Calu3 (cell line): ENCODE data around the gene EYS. TPM values are rescaled to one million over a fixed set of nuclear protein-coding genes. Genes with fewer than 3 reads are reported as not detected.

Source experiments
- BruUV-seq: library from RNA; stranded (reverse); fragments of 400-500 nt; replicated peaks from 2 replicates; lab custom pipeline; 2021; lab: Mats Ljungman, UMichigan
- CTCF ChIA-PET: fragments of 300-600 bp; sonication (Branson Sonifier 250); formaldehyde crosslinking; loops from one replicate; lab custom pipeline; 2022; ENCODE audit warnings: antibody characterized with exemption; lab: Charles Lee
- DNase-seq: peaks from one replicate; pipeline ENCODE4 v3.0.0; 2022
- H3K27ac Mint-ChIP-seq: one replicate; pipeline ENCODE4 v1.8.0; 2022; ENCODE audit warnings: mixed read lengths; ENCODE audit not compliant: unreplicated experiment
- H3K27me3 Mint-ChIP-seq: one replicate; pipeline ENCODE4 v1.8.0; 2022; ENCODE audit warnings: mixed read lengths; ENCODE audit not compliant: unreplicated experiment
- H3K36me3 Mint-ChIP-seq: one replicate; pipeline ENCODE4 v1.8.0; 2022; ENCODE audit warnings: mild to moderate bottlenecking, moderate library complexity, mixed read lengths; ENCODE audit not compliant: insufficient read depth, unreplicated experiment
- H3K4me1 Mint-ChIP-seq: one replicate; pipeline ENCODE4 v1.8.0; 2022; ENCODE audit warnings: mild to moderate bottlenecking, low read depth, mixed read lengths; ENCODE audit not compliant: unreplicated experiment
- H3K4me3 Mint-ChIP-seq: one replicate; pipeline ENCODE4 v1.8.0; 2022; ENCODE audit warnings: mild to moderate bottlenecking, low read depth, moderate library complexity, mixed read lengths; ENCODE audit not compliant: unreplicated experiment
- H3K9me3 Mint-ChIP-seq: one replicate; pipeline ENCODE4 v1.8.0; 2022; ENCODE audit warnings: low read depth, mixed read lengths; ENCODE audit not compliant: unreplicated experiment
- intact Hi-C: fragments of 100-400 bp; cut with micrococcal nuclease; formaldehyde crosslinking; loops from one replicate; pipeline ENCODE4 v1.10.0; 2022; ENCODE audit not compliant: unreplicated experiment
- total RNA-seq: library from RNA; stranded (reverse); gene quantifications from 2 replicates; pipeline ENCODE4 v1.2.3, GENCODE V29; 2022
- TF ChIP-seq, protein P1 (sequence below): fragments of 200-600 bp; IDR thresholded peaks from one replicate; pipeline ENCODE4 v1.8.0; 2022; ENCODE audit warnings: antibody characterized with exemption; ENCODE audit not compliant: unreplicated experiment

Gene EYS
- total RNA-seq, 1 experiment from 2014 or later = not detected

- BruUV-seq = no TSS peak
These were observed 781.0 kb downstream of the EYS start for GRCh38 chr6:64926051-64926450.

GRCh38 chr6:64920257-64920656 lies 786.8 kb downstream of the EYS start:
- no peak overlapping the region for H3K4me3 Mint-ChIP-seq
- no peak overlapping the region for H3K27ac Mint-ChIP-seq
- intact Hi-C loops = no loop called here
- BruUV-seq = no TSS peak
- H3K36me3 Mint-ChIP-seq = no peaks in the 10 kb centered on the region
- no peaks in the 10 kb centered on the region for H3K27me3 Mint-ChIP-seq
- DNase-seq = no peak
- TF ChIP-seq, protein P1, sequence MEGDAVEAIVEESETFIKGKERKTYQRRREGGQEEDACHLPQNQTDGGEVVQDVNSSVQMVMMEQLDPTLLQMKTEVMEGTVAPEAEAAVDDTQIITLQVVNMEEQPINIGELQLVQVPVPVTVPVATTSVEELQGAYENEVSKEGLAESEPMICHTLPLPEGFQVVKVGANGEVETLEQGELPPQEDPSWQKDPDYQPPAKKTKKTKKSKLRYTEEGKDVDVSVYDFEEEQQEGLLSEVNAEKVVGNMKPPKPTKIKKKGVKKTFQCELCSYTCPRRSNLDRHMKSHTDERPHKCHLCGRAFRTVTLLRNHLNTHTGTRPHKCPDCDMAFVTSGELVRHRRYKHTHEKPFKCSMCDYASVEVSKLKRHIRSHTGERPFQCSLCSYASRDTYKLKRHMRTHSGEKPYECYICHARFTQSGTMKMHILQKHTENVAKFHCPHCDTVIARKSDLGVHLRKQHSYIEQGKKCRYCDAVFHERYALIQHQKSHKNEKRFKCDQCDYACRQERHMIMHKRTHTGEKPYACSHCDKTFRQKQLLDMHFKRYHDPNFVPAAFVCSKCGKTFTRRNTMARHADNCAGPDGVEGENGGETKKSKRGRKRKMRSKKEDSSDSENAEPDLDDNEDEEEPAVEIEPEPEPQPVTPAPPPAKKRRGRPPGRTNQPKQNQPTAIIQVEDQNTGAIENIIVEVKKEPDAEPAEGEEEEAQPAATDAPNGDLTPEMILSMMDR = no peak
- CTCF ChIA-PET = no interaction called here
- peaks cover 16% of the 10 kb centered on the region for H3K9me3 Mint-ChIP-seq
- H3K4me1 Mint-ChIP-seq = no peaks in the 10 kb centered on the region

More at GRCh38 chr6:64926051-64926450, 781.0 kb downstream of the EYS start:
- no peak for DNase-seq
- Mint-ChIP-seq H3K27ac (no peak overlapping the region), H3K4me1 (no peaks in the 10 kb centered on the region), H3K4me3 (no peak overlapping the region), H3K36me3 (no peaks in the 10 kb centered on the region), H3K9me3 (peaks cover 15% of the 10 kb centered on the region), H3K27me3 (no peaks in the 10 kb centered on the region)
- CTCF ChIA-PET = no interaction called here
- TF ChIP-seq, protein P1 = no peak
- intact Hi-C loops = no loop called here

- BruUV-seq = no TSS peak
- H3K4me3 Mint-ChIP-seq = no peak overlapping the region
- DNase-seq = no peak
- CTCF ChIA-PET = no interaction called here
- H3K4me1 Mint-ChIP-seq = no peaks in the 10 kb centered on the region
- TF ChIP-seq, protein P1 = no peak
- H3K9me3 Mint-ChIP-seq = peaks cover 3% of the 10 kb centered on the region
- no peaks in the 10 kb centered on the region for H3K36me3 Mint-ChIP-seq
- intact Hi-C loops = no loop called here
- no peaks in the 10 kb centered on the region for H3K27me3 Mint-ChIP-seq
- no peak overlapping the region for H3K27ac Mint-ChIP-seq
These were observed 792.9 kb downstream of the EYS start for GRCh38 chr6:64914124-64914523.

GRCh38 chr6:64912966-64913365 lies 794.1 kb downstream of the EYS start:
- intact Hi-C loops = no loop called here
- Mint-ChIP-seq H3K27me3 (no peaks in the 10 kb centered on the region), H3K4me3 (no peak overlapping the region), H3K9me3 (peaks cover 2% of the 10 kb centered on the region), H3K36me3 (no peaks in the 10 kb centered on the region), H3K4me1 (no peaks in the 10 kb centered on the region), H3K27ac (no peak overlapping the region)
- DNase-seq = no peak
- no TSS peak for BruUV-seq
- TF ChIP-seq, protein P1 = no peak
- CTCF ChIA-PET = no interaction called here
